Stimulated activated CD8-positive, alpha-beta memory T cell treated with anti-CD3 and anti-CD28 coated beads, Interleukin-4, amount 100 ng/mL, for 4 hours (primary cell): ENCODE results near the gene POLR3E.
"Not testable (repeated sequence)": the region's sequence is repeated elsewhere in the genome, so short reads cannot be mapped to it uniquely, and the experiment has no call there.

Experiments
- DNase-seq, 2 donors: peaks; one replicate each; pipeline ENCODE4 v3.0.0-alpha.2; 2020; ENCODE audit warnings: low read depth in 2 of 2, low spot score in 1 of 2

POLR3E gene

GRCh38 chr16:22333457-22333994 is 36.3 kb downstream of the POLR3E start:
- no peak for DNase-seq

DNA sequence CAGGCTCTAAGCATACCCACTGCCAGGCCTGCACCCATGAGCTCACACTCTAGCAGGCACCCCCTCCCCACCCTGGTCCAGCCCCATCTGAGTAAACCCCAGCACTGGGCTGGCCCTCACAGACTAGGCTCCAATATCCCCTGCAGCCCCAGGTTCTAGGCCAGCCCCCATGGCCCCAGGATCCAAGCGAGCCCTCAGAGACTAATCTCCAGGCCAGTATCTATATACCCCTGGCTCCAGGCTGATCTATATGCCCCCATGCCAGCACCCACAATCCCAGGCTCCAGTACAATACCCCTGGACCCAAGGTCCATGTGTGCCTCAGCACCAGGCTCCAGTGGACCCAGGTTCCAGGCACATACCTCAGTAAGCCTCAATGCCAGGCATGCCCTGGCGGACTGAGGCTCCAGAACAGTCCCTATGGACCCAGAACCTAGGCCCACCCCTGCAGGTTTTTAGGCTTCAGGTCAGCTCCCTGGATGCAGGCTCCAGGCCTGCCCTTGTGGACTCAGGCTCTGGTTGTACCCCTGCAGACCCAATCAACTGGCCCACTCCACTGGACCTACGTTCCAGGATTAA is 38.5 kb downstream of the POLR3E start:
- DNase-seq = no peak

- DNase-seq = no peak
These were observed 39.4 kb downstream of the POLR3E start for GRCh38 chr16:22336581-22336980.

DNA sequence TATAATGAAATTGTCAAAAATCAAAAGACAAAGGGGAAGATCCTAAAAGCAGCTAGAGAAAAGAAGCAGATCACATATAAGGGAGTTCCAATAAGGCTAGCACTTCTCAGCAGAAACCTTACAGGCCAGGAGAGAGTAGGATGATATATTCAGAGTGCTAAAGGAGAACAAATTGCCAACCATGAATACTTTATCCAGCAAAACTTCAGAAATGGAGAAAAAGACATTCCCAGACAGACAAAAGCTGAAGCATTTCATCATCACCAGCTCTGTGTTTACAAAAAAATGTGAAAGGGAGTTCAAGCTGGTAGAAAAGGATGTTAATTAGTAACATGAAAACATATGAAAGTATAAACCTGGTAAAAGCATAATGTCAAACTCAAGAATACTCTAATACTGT is 39.8 kb downstream of the POLR3E start:
- no peak for DNase-seq

DNA sequence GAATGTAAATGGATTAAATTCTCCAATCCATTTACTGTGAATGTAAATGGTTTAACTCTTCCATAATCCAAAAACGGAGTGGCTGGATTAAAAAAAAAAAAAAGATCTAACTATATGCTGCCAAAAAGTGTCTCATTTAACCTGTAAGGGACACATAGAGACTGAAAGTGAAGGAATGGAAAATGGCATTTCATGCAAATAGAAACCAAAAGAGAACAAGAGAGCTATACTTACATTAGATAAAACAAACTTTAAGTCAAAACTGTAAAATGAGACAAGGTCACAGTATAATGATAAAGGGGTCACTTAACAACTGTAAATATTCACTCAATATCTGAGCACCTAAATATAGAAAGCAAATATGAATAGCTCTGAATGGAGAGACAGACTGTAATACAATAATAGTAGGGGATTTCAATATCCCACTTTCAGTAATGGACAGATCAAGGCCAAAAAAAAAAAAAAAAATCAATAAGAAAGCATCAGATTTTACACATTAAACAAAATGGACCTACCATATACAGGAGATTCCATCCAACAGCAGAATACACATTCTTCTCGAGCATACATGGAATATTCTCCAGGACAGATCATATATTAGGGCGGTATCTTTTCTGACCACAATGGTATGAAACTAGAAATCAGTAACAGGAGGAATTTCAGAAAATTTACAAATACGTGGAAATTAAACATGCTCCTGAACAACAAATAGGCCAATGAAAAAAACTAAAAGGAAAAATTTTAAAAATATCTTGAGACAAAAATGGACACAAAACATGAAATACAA is 40.8 kb downstream of the POLR3E start:
- DNase-seq = no peak

- no peak for DNase-seq
These were observed 43.7 kb downstream of the POLR3E start for GRCh38 chr16:22340945-22341344.

DNA sequence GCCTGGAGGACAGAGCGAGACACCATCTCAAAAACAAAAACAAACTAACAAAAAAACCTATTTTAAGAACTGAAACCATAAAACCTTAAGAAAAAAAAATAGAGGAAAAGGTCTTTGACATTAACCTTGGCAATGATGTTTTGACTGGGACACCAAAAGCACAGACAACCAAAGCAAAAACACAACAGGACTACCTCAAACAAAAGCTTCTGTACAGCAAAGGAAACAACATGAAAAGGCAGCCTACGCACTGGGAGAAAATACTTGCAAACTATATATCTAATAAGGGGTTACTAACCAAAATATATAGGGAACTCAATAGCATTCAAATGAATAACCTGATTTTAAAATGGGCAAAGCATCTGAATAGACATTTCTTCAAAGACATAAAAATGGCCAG is 44.9 kb downstream of the POLR3E start:
- DNase-seq = no peak

- no peak for DNase-seq
These were observed 49.3 kb downstream of the POLR3E start for GRCh38 chr16:22346483-22346882.

DNA sequence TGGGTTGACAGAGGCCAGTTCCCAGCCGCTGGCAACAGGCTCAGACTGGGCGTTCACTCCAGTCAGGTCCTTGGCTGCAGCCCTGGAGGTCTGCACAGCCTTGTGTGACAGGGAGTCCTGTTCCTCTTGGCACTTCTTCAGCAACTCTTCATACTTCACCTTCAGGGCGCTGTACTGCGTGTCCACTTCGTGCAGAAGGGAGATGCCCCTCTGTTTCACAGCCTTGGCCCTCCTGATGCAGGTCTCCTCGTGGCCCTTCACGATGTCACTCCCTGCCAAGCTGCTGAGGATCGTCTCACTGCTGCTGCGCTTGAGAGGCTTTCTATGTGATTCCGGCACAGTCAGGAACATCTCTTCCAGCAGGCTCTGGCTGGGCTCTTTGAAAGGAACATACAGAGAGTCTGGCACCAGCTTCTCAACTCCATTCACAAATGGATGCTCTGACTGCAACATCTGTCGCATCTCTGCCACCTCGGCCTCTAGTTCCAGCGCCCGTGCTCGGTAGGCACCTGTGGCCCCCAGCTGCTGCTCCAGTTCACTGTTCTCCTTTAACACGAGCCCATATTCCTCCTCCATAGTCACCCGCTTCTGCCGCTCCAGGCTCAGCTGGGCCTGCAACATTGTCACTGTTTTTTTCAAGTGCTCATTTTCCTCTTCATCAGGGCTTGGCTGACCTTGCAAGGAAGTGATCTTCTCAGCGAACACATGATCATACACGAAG is 50.1 kb downstream of the POLR3E start:
- DNase-seq = no peak

DNA sequence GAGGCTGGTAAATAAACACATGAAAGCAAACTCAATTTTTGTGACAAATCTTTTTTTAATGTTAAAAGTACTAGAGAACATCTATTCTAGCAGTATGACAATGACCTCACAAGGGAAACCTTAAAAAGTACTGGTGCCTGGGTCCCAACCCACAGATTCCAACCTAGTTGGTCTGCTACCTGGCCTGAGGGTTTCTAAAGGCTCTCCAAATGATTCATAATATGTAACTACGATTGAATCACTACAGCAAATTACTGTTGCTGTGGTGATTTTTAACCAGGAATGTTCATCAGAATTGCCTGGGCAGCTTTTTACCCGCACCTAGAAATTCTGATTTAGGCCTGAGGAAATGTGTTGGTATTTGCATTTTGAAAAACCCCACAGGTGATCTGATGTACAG is 51.1 kb downstream of the POLR3E start:
- DNase-seq = no peak

GRCh38 chr16:22351017-22351416 is 53.8 kb downstream of the POLR3E start:
- DNase-seq = not testable (repeated sequence)

GRCh38 chr16:22352140-22352539 is 54.9 kb downstream of the POLR3E start:
- DNase-seq = no peak

DNA sequence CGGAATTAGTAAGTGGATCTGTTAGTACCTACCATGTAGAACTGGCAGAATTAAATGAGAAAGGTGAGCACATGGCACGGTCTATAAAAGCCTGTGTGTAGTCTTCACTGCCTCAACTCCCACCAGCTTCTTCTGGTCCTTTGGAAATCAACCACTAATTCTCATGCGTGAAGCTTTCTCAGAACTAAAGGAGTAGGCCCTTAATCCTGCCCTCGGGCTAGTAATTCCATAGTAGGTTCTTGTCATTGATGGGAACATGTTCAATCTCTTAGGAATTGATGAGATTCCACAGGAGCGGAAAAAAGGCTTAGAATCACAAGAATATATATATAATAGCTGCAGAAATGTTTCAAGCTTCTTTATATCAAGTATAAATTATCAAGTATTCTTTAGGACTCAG is 55.5 kb downstream of the POLR3E start:
- DNase-seq = no peak

DNA sequence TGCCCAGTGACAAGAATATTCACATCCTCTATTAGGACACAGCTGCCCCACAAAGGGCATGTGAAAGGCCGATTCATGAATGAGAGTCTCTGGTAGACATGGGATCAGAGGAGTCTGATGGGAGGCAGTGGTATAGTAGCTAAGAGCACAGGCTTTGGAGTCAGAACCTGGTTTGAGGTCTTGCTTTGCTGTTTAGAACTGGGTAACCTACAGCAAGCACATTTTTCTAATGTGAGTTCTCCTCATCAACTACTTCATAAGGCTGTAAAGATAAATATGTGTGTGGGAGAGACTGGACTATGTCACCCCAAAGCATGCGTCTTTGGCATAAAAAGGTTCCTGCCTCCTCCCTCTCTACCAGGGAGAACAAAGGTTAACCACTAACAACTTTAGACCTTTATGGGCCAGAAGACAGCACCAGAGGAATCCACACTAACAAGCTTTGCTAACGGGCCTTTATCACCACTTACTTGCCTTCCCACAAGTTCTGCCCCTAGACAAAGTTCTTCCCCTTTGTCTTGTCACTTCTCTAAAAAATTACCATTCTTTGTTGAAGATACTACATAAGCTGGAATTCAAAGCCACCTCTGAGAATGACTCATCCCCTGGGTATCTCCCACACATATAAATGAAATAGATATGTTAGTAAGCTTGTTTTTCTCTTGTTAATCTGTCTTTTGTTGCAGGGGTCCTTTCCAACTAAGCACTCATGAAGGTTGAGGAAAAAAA is 56.1 kb downstream of the POLR3E start:
- no peak for DNase-seq

DNA sequence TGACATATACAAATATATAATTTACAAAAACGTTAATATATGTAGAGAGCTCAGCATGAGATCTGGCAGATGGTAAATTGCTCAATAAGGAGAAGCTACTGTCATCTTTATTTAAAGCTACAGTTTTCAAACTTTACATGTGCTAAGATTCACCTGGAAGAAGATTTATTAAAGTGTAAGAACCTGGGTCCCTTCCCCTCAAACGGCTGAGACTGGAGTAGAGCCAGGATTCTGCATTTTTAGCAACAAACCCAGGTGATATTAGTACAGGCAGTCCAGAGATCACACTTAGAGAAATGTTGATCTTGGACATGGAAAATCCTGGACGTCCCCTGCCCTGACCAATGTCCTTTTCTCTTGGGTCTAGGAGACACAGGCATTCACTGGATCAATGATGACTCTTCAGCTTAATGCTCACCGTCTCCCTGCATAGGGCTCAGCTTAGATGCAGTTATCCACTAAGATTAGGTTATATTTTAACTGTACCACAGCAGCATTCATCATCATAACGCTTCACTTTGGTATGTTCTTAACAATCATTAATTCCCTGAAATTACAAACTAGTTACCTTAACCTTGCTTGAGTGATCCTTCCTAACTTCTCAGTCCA is 56.8 kb downstream of the POLR3E start:
- DNase-seq = no peak

GRCh38 chr16:22355487-22355908 is 58.3 kb downstream of the POLR3E start:
- DNase-seq = no peak

DNA sequence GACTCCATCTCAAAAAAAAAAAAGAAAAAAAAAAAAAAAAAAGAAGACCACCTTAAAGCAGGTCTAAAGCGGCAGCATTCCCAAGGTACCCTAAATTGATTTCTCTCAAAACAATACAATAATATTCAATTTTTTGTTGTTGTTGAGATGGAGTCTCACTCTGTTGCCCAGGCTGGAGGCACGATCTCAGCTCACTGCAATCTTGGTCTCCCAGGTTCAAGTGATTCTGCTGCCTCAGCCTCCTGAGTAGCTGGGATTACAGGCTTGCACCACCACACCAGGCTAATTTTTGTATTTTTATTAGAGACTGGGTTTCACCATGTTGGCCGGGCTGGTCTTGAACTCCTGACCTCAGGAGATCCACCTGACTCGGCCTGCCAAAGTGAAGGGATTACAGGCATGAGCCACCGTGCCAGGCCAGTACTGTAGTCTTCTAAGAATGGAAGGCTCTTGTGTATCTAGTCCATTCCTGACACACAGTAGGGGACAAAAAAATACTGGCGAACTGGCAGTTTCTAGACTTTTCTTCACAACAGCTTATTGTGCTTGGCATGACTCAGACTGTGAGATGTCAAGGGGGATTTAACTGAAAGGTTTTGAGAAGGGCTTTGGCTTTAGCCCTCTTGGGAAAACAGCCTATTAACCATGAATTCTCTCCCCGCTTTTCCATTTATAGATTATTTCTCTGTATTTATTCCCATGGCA is 59.9 kb downstream of the POLR3E start:
- DNase-seq = no peak

- no peak for DNase-seq
These were observed 60.4 kb downstream of the POLR3E start for GRCh38 chr16:22357635-22357971.

- no peak for DNase-seq
These were observed 60.8 kb downstream of the POLR3E start for GRCh38 chr16:22358000-22358399.

- DNase-seq = no peak
These were observed 62.5 kb downstream of the POLR3E start for GRCh38 chr16:22359679-22360078.
